Umbilical cord (tissue), 2 donors: ENCODE data around the gene AXIN1. TPM values are rescaled to one million over a fixed set of nuclear protein-coding genes. Genes with fewer than 3 reads are reported as not detected.
"Not testable (repeated sequence)": the region's sequence is repeated elsewhere in the genome, so short reads cannot be mapped to it uniquely, and the experiment has no call there.

Source experiments
- DNase-seq: peaks from one replicate; pipeline ENCODE4 v3.0.0-alpha.2; 2015; ENCODE audit warnings: low spot score
- total RNA-seq: library from RNA; depleted of rRNA; stranded (reverse); fragments of >200 nt; gene quantifications from one replicate; pipeline ENCODE4 v1.2.3, GENCODE V29; 2014; ENCODE audit warnings: low replicate concordance; ENCODE audit not compliant: insufficient read depth

Gene AXIN1
- total RNA-seq, 1 donor from 2014 or later: 17.3 TPM

- DNase-seq: no peak
Observed at GRCh38 chr16:268141-269053, 84.1 kb downstream of the AXIN1 start.

- not testable (repeated sequence) for DNase-seq
Observed at GRCh38 chr16:267562-267961, 85.0 kb downstream of the AXIN1 start.

DNA sequence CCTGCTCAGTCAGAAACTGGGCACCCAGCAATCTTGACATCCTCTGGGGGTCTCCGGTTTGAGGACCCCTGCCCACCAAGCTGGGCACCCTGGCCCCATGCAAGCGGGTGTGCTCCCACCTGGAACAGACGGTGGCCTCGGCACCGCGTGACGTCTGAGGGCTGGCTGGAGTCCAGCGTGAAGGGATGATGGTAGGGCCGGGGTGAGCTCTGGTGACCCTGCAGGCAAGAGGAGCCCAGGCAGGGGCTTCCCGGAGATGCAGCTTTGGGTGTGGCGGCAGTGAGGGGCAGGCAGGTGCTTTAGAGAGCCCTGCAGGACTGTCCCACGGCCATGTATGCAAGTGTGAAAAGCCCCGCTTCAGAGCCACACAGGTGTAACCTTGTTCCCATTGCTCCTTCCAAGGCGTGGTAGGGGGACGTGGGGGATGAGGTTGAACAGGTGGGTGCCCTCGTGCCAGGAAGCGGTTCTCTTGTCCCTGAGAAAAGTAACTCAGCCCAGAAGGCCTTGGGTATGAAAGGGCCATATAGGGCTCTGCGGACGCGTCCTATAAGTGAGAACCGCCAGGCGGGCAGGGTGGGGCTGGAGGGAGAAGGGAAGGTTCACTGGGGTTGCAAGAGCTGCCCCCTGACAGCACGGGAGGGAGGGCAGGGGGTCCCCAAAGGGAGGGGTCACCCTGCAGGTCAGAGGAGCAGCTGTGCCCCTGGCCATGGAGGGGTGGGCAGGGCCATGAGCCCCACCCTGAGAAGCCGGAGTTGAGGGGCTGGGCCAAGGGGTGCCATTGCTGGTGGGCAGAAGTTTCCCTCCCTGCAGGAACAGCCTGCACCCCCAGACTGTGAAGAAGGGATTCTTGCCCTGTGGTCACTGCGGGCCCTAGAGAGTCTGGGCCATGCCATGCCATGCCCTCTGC, 86.0 kb downstream of the AXIN1 start:
- no peak for DNase-seq

DNA sequence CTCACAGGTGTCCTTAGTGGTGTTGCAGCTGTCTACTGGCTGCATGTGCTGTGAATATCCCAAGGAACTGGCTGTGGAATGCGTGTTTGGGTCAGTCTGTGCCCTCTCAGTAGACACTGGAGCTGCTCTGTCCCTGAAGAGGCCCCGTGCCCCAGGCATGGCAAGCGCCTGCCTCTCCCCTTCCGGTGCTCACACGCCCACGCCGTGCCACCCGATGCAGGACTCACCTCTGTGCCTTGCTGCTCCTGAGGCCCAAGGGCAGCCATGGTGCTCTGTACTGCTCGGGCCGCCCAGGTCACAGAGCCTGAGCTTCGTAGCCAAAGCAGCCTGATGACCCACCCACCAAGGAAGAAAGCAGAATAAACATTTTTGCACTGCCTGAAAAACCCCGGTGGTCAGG, 86.8 kb downstream of the AXIN1 start:
- no peak for DNase-seq

- DNase-seq: no peak
Observed at GRCh38 chr16:265002-265529, 87.5 kb downstream of the AXIN1 start.

DNA sequence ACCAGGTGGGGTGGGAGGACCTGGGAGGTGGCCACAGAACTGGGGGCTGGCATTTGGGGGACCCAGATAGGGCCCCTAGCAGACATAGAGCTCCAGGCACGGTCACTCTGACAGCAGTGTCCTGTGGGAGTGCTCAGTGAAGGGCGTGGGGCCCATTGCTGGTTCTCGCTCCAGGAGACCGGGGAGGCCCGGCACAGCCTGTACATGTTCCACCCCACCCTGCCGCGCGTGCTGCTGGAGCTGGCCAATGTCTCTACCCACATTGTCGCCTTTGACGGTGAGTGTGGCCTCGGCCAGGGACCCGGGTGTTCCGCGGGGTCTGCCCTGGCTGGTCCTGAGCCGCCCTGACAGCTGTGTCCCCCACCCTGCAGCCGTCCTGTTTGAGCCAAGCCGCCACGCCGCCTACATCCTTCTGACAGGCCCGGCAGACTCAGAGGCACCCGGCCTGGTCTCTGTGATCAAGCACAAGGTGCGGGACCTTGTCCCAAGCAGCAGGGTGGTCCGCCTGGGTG, 88.0 kb downstream of the AXIN1 start:
- no peak for DNase-seq

DNA sequence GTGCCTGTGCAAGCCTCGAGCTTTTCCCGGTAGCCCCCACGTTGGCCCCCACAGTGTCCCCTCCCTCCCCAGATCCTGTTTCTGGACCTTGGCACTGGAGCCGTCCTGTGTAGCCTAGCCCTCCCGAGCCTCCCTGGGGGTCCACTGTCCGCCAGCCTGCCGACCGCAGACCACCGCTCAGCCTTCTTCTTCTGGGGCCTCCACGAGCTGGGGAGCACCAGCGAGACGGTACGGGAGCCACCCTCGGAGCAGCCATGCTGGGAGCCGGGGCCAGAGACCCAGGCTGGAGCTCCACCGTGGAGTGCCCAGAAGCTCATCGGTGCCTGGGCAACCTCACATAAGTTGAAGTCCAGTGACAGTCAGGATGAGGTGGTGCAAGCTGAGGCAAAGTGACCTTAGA, 88.6 kb downstream of the AXIN1 start:
- DNase-seq: no peak

GRCh38 chr16:263182-263774, 89.2 kb downstream of the AXIN1 start:
- no peak for DNase-seq

DNA sequence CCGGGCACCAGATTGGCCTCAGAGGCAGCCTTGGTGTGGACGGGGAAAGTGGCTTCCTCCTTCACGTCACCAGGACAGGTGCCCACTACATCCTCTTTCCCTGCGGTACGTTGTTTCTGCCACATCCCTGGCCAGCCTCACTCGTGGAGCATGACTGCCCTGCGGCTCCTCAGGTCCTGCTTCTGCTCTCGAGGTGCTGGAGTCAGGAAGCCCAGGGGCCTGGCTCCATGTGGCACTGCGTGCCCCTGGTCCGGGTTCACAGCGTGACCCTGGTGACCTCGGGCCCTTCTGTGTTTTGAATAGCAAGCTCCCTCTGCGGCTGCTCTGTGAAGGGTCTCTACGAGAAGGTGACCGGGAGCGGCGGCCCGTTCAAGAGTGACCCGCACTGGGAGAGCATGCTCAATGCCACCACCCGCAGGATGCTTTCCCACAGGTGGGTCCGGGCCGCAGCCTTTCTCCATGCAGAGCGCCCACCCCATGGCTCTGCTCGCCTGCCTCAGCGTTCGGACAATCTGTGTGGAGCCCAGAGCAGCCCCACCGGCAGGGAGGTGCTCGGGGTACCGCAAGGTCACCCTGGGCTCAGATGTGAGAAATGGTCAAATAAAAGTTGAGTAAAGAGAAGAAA, 90.3 kb downstream of the AXIN1 start:
- no peak for DNase-seq

DNA sequence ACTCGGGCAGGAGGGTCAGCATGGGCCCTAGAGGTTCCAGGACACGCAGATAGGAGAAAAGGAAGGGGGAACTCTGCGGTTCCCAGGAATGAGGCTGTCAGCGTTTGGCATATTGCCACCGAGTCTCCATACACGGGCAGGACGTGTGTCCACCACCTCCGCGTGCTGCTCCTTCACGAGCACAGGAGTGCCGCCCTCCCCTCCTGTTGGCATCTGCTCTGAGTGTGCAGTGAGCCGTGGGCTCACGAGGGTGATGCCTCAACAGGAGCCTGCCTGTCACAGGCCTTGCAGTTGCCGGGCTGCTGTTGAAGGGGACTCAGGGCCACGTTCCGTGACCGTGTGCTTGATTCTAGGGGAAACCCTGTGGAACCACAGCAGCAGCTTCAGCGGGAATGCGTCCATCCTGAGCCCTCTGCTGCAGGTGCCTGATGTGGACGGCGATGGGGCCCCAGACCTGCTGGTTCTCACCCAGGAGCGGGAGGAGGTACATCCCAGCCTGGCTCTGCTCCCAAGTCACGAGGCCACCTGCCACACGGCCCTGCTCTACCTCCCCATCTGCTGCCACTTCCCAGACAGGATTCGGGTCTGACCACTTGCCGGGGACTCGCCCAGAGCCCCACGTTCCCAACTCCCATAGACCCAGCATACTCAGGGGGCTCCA, 91.4 kb downstream of the AXIN1 start:
- no peak for DNase-seq

DNA sequence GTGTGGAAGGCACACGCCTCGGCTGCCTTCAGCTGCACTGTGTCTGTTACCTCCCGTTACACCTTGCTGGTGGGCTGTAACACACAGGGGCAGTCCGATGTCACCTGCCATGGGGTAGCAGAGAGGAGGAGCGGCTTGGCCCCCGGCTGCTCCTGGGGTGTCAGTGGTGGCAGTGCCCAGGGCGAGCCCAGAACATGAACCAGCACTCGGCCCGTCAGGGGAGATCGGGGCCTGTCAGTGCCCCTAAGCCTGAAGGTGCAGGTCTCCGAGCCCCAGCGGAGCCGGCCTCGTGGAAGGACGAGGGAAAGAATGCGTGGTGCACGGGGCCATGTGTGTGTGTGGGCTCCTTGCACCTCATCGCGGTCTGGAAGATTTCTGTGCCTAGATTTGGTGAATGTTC, 92.2 kb downstream of the AXIN1 start:
- no peak for DNase-seq

DNA sequence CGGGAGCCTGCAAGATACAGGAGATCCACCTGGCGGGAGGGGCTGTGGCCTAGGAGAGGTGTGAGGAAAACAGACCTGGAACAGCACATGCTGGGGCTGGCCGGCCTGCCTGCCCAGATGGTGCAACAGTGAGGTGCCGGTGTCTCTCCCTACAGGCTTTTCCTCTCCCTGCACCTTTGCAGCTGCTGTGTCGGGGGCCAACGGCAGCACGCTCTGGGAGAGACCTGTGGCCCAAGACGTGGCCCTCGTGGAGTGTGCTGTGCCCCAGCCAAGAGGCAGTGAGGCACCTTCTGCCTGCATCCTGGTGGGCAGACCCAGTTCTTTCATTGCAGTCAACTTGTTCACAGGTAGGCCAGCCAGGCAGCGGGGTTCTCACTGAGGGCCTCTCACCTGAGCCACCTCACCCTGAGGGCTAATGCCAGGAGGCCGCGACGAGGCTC, 92.7 kb downstream of the AXIN1 start:
- no peak for DNase-seq

- no peak for DNase-seq
Observed at GRCh38 chr16:259226-259625, 93.3 kb downstream of the AXIN1 start.

DNA sequence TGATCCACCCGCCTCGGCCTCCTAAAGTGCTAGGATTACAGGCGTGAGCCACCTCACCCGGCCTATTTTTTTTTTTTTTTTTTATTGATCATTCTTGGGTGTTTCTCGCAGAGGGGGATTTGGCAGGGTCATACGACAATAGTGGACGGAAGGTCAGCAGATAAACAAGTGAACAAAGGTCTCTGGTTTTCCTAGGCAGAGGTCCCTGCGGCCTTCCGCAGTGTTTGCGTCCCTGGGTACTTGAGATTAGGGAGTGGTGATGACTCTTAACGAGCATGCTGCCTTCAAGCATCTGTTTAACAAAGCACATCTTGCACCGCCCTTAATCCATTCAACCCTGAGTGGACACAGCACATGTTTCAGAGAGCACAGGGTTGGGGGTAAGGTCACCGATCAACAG, 94.4 kb downstream of the AXIN1 start:
- DNase-seq: not testable (repeated sequence)

DNA sequence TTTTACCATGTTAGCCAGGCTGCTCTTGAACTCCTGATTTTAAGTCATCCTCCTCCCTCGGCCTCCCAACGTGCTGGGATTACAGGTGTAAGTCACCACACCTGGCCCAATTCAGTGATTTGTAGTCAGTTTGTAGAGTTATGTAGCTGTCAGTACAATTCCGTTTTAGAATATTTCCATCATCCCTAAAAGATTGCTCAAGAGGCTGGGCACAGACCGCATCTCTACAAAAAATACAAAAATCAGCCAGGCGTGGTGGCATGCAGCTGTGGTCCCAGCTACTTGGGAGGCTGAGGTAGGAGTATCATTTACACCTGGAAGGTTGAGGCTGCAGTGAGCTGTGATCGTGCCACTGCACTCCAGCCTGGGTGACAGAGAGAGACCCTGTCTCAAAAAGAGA, 97.3 kb downstream of the AXIN1 start:
- no peak for DNase-seq

DNA sequence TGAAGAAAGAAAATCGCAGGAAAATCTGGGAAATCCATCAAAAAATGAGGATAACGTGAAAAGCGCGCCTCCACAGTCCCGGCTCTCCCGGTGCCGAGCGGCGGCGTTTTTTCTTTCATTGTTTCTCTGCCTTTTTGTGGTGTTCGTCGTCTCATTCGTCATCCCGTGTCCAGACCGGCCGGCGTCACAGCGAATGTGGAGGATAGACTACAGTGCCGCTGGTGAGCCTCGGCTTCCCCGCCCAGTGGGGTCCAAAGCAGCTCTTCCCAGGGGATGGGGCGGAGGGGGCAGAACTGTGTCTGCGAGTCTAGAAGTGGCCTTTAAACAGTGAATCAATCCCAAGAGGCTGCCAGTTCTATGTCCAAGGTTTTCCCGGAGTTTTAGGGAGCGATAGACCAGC, 98.1 kb downstream of the AXIN1 start:
- no peak for DNase-seq

- DNase-seq: no peak
Observed at GRCh38 chr16:253833-254232, 98.7 kb downstream of the AXIN1 start.

- DNase-seq: peak; percentile 66
Observed at GRCh38 chr16:252366-253337, 99.9 kb downstream of the AXIN1 start.

GRCh38 chr16:249431-249830, 103.1 kb downstream of the AXIN1 start:
- peak; percentile 33 for DNase-seq
